DOHH2 (cell line): ENCODE results near the gene CLCN7.

Experiments
- EZH2phosphoT487 ChIP-seq: fragments of 200-600 bp; sonication (generic); IDR thresholded peaks from 2 replicates; pipeline ENCODE4 v1.6.1; 2017; ENCODE audit warnings: borderline replicate concordance, mild to moderate bottlenecking, antibody characterized with exemption, low read length, moderate library complexity, mixed read lengths
- TF ChIP-seq, protein P1 (sequence below): fragments of 200-600 bp; sonication (generic); IDR thresholded peaks from one replicate; pipeline ENCODE4 v1.5.1; 2014; ENCODE audit warnings: antibody characterized with exemption, mild to moderate bottlenecking, low read depth, low read length; ENCODE audit not compliant: poor library complexity, severe bottlenecking

DNA sequence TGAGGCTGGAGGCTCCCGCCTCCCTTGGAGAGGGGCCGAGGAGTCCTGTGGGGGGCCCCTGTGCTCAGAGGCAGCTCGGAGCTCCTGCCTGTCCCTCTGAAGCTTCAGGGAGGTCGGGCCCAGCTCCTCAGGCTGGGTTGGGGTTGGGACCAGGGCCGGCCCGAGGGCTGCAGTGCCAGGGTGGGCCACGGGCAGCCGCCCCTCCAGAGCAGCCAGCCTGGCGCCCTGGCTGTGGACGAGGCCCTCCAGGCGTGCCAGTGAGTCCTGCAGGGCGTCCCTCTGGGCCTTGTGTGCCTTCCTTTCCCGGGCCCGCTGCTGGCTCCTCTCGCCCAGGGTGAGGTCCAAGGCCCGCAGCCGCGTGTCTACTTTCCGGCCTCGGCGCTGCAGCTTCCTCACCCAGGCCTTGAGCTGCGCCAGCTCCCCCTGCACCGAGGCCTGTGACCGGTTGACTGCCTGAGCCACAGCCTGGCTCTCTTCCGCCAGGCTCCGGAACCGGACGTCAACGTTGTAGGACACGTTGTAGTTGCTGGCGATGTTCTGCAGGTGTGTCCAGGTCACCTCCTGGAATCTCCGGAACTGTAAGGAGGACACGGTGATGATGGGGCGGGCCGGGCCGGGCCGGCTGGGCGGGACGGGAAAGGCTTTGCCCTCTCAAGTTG is 12.7 kb upstream of the CLCN7 start:
- TF ChIP-seq, protein P1, sequence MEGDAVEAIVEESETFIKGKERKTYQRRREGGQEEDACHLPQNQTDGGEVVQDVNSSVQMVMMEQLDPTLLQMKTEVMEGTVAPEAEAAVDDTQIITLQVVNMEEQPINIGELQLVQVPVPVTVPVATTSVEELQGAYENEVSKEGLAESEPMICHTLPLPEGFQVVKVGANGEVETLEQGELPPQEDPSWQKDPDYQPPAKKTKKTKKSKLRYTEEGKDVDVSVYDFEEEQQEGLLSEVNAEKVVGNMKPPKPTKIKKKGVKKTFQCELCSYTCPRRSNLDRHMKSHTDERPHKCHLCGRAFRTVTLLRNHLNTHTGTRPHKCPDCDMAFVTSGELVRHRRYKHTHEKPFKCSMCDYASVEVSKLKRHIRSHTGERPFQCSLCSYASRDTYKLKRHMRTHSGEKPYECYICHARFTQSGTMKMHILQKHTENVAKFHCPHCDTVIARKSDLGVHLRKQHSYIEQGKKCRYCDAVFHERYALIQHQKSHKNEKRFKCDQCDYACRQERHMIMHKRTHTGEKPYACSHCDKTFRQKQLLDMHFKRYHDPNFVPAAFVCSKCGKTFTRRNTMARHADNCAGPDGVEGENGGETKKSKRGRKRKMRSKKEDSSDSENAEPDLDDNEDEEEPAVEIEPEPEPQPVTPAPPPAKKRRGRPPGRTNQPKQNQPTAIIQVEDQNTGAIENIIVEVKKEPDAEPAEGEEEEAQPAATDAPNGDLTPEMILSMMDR: no peak
- TF ChIP-seq EZH2phosphoT487: no peak
